ENCODE measurements around the gene CDK5RAP2.

CDK5RAP2 gene

DNA sequence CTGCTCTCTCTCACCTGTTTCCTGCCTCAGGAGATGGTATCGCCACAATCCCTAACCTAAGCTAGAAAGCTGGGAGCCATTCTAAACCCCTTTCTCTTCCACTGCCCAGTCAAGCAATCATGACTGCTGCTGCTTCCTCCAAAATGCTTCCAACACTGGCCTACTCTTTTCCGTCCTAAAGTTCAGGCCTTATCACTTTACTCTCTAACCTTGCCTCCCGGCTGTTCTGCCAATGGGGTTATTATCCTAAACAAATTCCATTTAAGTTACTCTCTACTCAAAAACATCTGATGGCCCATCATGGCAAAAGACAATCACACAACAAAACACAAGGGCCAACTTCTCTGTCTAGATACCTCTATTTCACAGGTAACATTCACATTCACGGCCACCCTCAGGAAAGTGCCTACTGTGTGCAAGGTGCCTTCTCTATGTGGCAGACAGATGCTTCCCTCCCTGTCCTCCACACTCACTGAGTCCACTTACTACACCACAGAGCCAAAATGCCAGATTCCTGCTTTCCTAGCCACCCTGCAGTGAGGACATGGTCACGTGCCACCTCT lies 168.0 kb downstream of the CDK5RAP2 start:
- H3K27ac ChIP-seq (ENCODE audit: extremely low read depth, low read depth, low read length), result no peak overlapping the region
- ChIA-PET CTCF (interaction anchor here (0.6 kb wide), 1 partner anchor 199 kb away, joined by 3 read pairs; no protein-coding TSS in a partner anchor), POLR2A (no interaction called here)
- no peaks in the 10 kb centered on the region for H3K4me1 ChIP-seq (ENCODE audit: control insufficient read depth, insufficient read depth, low read length)
- no peak overlapping the region for H3K4me3 ChIP-seq (ENCODE audit: low read depth, low read length)
- H3K36me3 ChIP-seq (ENCODE audit: control insufficient read depth in 2 of 2, insufficient read depth in 1 of 2, low read length in 2 of 2), result peaks cover 5 to 74% of the 10 kb centered on the region in 2 experiments
- TF ChIP-seq ZXDB (tag by site-specific recombination; IDR thresholded peaks at IDR 0.05) (no peak), GLIS2 (tag by site-specific recombination; IDR thresholded peaks at IDR 0.05) (no peak), ZBTB1 (tag by site-specific recombination; IDR thresholded peaks at IDR 0.05) (no peak), ZNF391 (tag by site-specific recombination; IDR thresholded peaks at IDR 0.05; ENCODE audit: borderline replicate concordance, low read depth) (no peak), ZNF610 (tag by site-specific recombination; IDR thresholded peaks at IDR 0.05; ENCODE audit: borderline replicate concordance) (no peak), ZNF473 (tag by site-specific recombination; IDR thresholded peaks at IDR 0.05) (no peak), ZNF155 (tag by site-specific recombination; IDR thresholded peaks at IDR 0.05) (no peak), ZBTB48 (tag by site-specific recombination; IDR thresholded peaks at IDR 0.05) (no peak), ZNF146 (tag by site-specific recombination; IDR thresholded peaks at IDR 0.05) (no peak), ZNF830 (tag by site-specific recombination; IDR thresholded peaks at IDR 0.05; ENCODE audit: low read depth) (no peak), ZBTB8A (tag by site-specific recombination; IDR thresholded peaks at IDR 0.05) (no peak), ZNF211 (tag by site-specific recombination; IDR thresholded peaks at IDR 0.05; ENCODE audit: low read depth) (no peak)
- TF ChIP-seq, protein P1, sequence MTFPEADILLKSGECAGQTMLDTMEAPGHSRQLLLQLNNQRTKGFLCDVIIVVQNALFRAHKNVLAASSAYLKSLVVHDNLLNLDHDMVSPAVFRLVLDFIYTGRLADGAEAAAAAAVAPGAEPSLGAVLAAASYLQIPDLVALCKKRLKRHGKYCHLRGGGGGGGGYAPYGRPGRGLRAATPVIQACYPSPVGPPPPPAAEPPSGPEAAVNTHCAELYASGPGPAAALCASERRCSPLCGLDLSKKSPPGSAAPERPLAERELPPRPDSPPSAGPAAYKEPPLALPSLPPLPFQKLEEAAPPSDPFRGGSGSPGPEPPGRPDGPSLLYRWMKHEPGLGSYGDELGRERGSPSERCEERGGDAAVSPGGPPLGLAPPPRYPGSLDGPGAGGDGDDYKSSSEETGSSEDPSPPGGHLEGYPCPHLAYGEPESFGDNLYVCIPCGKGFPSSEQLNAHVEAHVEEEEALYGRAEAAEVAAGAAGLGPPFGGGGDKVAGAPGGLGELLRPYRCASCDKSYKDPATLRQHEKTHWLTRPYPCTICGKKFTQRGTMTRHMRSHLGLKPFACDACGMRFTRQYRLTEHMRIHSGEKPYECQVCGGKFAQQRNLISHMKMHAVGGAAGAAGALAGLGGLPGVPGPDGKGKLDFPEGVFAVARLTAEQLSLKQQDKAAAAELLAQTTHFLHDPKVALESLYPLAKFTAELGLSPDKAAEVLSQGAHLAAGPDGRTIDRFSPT (tag by site-specific recombination; IDR thresholded peaks at IDR 0.05), result no peak
- TF ChIP-seq, protein P2, sequence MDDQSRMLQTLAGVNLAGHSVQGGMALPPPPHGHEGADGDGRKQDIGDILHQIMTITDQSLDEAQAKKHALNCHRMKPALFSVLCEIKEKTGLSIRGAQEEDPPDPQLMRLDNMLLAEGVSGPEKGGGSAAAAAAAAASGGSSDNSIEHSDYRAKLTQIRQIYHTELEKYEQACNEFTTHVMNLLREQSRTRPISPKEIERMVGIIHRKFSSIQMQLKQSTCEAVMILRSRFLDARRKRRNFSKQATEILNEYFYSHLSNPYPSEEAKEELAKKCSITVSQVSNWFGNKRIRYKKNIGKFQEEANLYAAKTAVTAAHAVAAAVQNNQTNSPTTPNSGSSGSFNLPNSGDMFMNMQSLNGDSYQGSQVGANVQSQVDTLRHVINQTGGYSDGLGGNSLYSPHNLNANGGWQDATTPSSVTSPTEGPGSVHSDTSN (CRISPR knock-in tag; IDR thresholded peaks at IDR 0.05), result no peak
- TF ChIP-seq, protein P3, sequence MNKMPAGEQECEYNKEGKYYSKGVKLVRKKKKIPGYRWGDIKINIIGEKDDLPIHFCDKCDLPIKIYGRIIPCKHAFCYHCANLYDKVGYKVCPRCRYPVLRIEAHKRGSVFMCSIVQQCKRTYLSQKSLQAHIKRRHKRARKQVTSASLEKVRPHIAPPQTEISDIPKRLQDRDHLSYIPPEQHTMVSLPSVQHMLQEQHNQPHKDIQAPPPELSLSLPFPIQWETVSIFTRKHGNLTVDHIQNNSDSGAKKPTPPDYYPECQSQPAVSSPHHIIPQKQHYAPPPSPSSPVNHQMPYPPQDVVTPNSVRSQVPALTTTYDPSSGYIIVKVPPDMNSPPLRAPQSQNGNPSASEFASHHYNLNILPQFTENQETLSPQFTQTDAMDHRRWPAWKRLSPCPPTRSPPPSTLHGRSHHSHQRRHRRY (tag by site-specific recombination; IDR thresholded peaks at IDR 0.05), result no peak
- TF ChIP-seq, protein P4, sequence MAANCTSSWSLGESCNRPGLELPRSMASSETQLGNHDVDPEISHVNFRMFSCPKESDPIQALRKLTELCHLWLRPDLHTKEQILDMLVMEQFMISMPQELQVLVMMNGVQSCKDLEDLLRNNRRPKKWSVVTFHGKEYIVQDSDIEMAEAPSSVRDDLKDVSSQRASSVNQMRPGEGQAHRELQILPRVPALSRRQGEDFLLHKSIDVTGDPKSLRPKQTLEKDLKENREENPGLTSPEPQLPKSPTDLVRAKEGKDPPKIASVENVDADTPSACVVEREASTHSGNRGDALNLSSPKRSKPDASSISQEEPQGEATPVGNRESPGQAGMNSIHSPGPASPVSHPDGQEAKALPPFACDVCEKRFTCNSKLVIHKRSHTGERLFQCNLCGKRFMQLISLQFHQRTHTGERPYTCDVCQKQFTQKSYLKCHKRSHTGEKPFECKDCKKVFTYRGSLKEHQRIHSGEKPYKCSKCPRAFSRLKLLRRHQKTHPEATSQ (tag by site-specific recombination; IDR thresholded peaks at IDR 0.05), result no peak
- TF ChIP-seq, protein P5, sequence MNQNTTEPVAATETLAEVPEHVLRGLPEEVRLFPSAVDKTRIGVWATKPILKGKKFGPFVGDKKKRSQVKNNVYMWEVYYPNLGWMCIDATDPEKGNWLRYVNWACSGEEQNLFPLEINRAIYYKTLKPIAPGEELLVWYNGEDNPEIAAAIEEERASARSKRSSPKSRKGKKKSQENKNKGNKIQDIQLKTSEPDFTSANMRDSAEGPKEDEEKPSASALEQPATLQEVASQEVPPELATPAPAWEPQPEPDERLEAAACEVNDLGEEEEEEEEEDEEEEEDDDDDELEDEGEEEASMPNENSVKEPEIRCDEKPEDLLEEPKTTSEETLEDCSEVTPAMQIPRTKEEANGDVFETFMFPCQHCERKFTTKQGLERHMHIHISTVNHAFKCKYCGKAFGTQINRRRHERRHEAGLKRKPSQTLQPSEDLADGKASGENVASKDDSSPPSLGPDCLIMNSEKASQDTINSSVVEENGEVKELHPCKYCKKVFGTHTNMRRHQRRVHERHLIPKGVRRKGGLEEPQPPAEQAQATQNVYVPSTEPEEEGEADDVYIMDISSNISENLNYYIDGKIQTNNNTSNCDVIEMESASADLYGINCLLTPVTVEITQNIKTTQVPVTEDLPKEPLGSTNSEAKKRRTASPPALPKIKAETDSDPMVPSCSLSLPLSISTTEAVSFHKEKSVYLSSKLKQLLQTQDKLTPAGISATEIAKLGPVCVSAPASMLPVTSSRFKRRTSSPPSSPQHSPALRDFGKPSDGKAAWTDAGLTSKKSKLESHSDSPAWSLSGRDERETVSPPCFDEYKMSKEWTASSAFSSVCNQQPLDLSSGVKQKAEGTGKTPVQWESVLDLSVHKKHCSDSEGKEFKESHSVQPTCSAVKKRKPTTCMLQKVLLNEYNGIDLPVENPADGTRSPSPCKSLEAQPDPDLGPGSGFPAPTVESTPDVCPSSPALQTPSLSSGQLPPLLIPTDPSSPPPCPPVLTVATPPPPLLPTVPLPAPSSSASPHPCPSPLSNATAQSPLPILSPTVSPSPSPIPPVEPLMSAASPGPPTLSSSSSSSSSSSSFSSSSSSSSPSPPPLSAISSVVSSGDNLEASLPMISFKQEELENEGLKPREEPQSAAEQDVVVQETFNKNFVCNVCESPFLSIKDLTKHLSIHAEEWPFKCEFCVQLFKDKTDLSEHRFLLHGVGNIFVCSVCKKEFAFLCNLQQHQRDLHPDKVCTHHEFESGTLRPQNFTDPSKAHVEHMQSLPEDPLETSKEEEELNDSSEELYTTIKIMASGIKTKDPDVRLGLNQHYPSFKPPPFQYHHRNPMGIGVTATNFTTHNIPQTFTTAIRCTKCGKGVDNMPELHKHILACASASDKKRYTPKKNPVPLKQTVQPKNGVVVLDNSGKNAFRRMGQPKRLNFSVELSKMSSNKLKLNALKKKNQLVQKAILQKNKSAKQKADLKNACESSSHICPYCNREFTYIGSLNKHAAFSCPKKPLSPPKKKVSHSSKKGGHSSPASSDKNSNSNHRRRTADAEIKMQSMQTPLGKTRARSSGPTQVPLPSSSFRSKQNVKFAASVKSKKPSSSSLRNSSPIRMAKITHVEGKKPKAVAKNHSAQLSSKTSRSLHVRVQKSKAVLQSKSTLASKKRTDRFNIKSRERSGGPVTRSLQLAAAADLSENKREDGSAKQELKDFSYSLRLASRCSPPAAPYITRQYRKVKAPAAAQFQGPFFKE (tag by site-specific recombination; IDR thresholded peaks at IDR 0.05; ENCODE audit: borderline replicate concordance), result no peak
- TF ChIP-seq, protein P6, sequence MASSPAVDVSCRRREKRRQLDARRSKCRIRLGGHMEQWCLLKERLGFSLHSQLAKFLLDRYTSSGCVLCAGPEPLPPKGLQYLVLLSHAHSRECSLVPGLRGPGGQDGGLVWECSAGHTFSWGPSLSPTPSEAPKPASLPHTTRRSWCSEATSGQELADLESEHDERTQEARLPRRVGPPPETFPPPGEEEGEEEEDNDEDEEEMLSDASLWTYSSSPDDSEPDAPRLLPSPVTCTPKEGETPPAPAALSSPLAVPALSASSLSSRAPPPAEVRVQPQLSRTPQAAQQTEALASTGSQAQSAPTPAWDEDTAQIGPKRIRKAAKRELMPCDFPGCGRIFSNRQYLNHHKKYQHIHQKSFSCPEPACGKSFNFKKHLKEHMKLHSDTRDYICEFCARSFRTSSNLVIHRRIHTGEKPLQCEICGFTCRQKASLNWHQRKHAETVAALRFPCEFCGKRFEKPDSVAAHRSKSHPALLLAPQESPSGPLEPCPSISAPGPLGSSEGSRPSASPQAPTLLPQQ (tag by site-specific recombination; IDR thresholded peaks at IDR 0.05), result no peak
- H3K9me3 ChIP-seq (ENCODE audit: control insufficient read depth, insufficient read depth, low read depth, low read length), result no peaks in the 10 kb centered on the region
